Measurements from ENCODE around the gene ITPRID2. TPM values are rescaled to one million over a fixed set of nuclear protein-coding genes. Genes with fewer than 3 reads are reported as not detected.
"Not testable (repeated sequence)": the region's sequence is repeated elsewhere in the genome, so short reads cannot be mapped to it uniquely, and the experiment has no call there.

ITPRID2 gene
- total RNA-seq, 1 experiment from 2014 or later, result 419 TPM

- CTCF ChIA-PET, result no interaction called here
- Histone ChIP-seq H3K4me1 (replicated peaks; ENCODE audit: insufficient read depth) (peaks cover 25% of the 10 kb centered on the region), H3K27ac (no peak overlapping the region), H3K9me2 (ENCODE audit: insufficient read depth) (no peaks in the 10 kb centered on the region), H3K9me3 (ENCODE audit: insufficient read depth, low read depth) (peaks cover 10% of the 10 kb centered on the region), H3F3A (ENCODE audit: insufficient read depth, low read depth) (peaks cover 5% of the 10 kb centered on the region; the same call in 1 of the 2 replicates), H3K36me3 (ENCODE audit: low read depth) (no peaks in the 10 kb centered on the region), H3K27me3 (ENCODE audit: insufficient read depth, low read depth) (no peaks in the 10 kb centered on the region), H3K79me2 (ENCODE audit: low read depth) (no peaks in the 10 kb centered on the region), H4K20me1 (ENCODE audit: insufficient read depth) (no peaks in the 10 kb centered on the region), H3K4me3 (no peak overlapping the region), H2AFZ (no peak overlapping the region), H3K4me2 (no peak overlapping the region)
- intact Hi-C loops (cut with micrococcal nuclease; ENCODE audit: unreplicated experiment), result loop anchor here (1.0 to 10.0 kb wide), 2 partner anchors 145 to 1213 kb away; no protein-coding TSS in a partner anchor
- no peak for DNase-seq
- BruUV-seq (replicated peaks), result no TSS peak
- no peak for TF ChIP-seq EZH2 (IDR thresholded peaks at IDR 0.05; ENCODE audit: low read depth)
- TF ChIP-seq CTCF (conservative IDR thresholded peaks at IDR 0.05), result no peak
- POLR2A ChIA-PET (ENCODE audit: unreplicated experiment), result interaction anchor here (0.7 kb wide), 1 partner anchor 58 kb away, joined by 3 read pairs; no protein-coding TSS in a partner anchor
Measured at GRCh38 chr2:181957668-181958067, 66.1 kb downstream of the ITPRID2 start.

GRCh38 chr2:181958726-181959125 is 67.2 kb downstream of the ITPRID2 start:
- H3K27ac ChIP-seq, result no peak overlapping the region
- no peaks in the 10 kb centered on the region for H3K36me3 ChIP-seq (ENCODE audit: low read depth)
- BruUV-seq (replicated peaks), result no TSS peak
- no peak overlapping the region for H3K4me2 ChIP-seq
- H4K20me1 ChIP-seq (ENCODE audit: insufficient read depth), result no peaks in the 10 kb centered on the region
- intact Hi-C loops (cut with micrococcal nuclease; ENCODE audit: unreplicated experiment), result loop anchor here (10.0 kb wide), 1 partner anchor 1214 kb away; no protein-coding TSS in a partner anchor
- H3K79me2 ChIP-seq (ENCODE audit: low read depth), result no peaks in the 10 kb centered on the region
- ChIA-PET CTCF (no interaction called here), POLR2A (ENCODE audit: unreplicated experiment) (no interaction called here)
- peaks cover 10% of the 10 kb centered on the region for H3K9me3 ChIP-seq (ENCODE audit: insufficient read depth, low read depth)
- H3F3A ChIP-seq (ENCODE audit: insufficient read depth, low read depth), result peaks cover 5% of the 10 kb centered on the region; the same call in 1 of the 2 replicates
- H3K4me1 ChIP-seq (replicated peaks; ENCODE audit: insufficient read depth), result peaks cover 24% of the 10 kb centered on the region
- H3K27me3 ChIP-seq (ENCODE audit: insufficient read depth, low read depth), result no peaks in the 10 kb centered on the region
- no peak overlapping the region for H2AFZ ChIP-seq
- H3K9me2 ChIP-seq (ENCODE audit: insufficient read depth), result no peaks in the 10 kb centered on the region
- no peak for DNase-seq
- no peak for TF ChIP-seq EZH2 (IDR thresholded peaks at IDR 0.05; ENCODE audit: low read depth)
- TF ChIP-seq CTCF (conservative IDR thresholded peaks at IDR 0.05), result no peak
- no peak overlapping the region for H3K4me3 ChIP-seq

GRCh38 chr2:181959508-181959907 is 68.0 kb downstream of the ITPRID2 start:
- peaks cover 22% of the 10 kb centered on the region for H3K4me1 ChIP-seq (replicated peaks; ENCODE audit: insufficient read depth)
- no peak overlapping the region for H3K27ac ChIP-seq
- TF ChIP-seq EZH2 (IDR thresholded peaks at IDR 0.05; ENCODE audit: low read depth), result no peak
- no peaks in the 10 kb centered on the region for H3K27me3 ChIP-seq (ENCODE audit: insufficient read depth, low read depth)
- H3K9me3 ChIP-seq (ENCODE audit: insufficient read depth, low read depth), result peaks cover 7% of the 10 kb centered on the region
- no peak overlapping the region for H3K4me2 ChIP-seq
- H3F3A ChIP-seq (ENCODE audit: insufficient read depth, low read depth), result peaks cover 5% of the 10 kb centered on the region; the same call in 1 of the 2 replicates
- no peaks in the 10 kb centered on the region for H4K20me1 ChIP-seq (ENCODE audit: insufficient read depth)
- H2AFZ ChIP-seq, result no peak overlapping the region
- intact Hi-C loops (cut with micrococcal nuclease; ENCODE audit: unreplicated experiment), result loop anchor here (10.0 kb wide), 1 partner anchor 1215 kb away; no protein-coding TSS in a partner anchor
- no peaks in the 10 kb centered on the region for H3K36me3 ChIP-seq (ENCODE audit: low read depth)
- BruUV-seq (replicated peaks), result no TSS peak
- no peak overlapping the region for H3K4me3 ChIP-seq
- POLR2A ChIA-PET (ENCODE audit: unreplicated experiment), result interaction anchor here (0.6 to 0.7 kb wide), 2 partner anchors 130 to 1952 kb away, joined by 3 to 4 read pairs; partner anchors contain the start of gene CWC22
- H3K79me2 ChIP-seq (ENCODE audit: low read depth), result no peaks in the 10 kb centered on the region
- CTCF ChIA-PET, result interaction anchor here (0.8 kb wide), 1 partner anchor 68 kb away, joined by 3 read pairs; the partner anchor contains the start of gene ITPRID2
- no peak for DNase-seq
- no peaks in the 10 kb centered on the region for H3K9me2 ChIP-seq (ENCODE audit: insufficient read depth)

- H3K4me3 ChIP-seq; H2AFZ ChIP-seq; H3K27ac ChIP-seq; CTCF ChIA-PET; H3K27me3 ChIP-seq (ENCODE audit: insufficient read depth, low read depth); H3K79me2 ChIP-seq (ENCODE audit: low read depth); H4K20me1 ChIP-seq (ENCODE audit: insufficient read depth); BruUV-seq (replicated peaks); intact Hi-C loops (cut with micrococcal nuclease; ENCODE audit: unreplicated experiment); H3K9me2 ChIP-seq (ENCODE audit: insufficient read depth); H3K4me2 ChIP-seq; POLR2A ChIA-PET (ENCODE audit: unreplicated experiment); H3K36me3 ChIP-seq (ENCODE audit: low read depth); DNase-seq; H3F3A ChIP-seq (ENCODE audit: insufficient read depth, low read depth); H3K9me3 ChIP-seq (ENCODE audit: insufficient read depth, low read depth): not testable (repeated sequence)
- H3K4me1 ChIP-seq (replicated peaks; ENCODE audit: insufficient read depth), result 0 out of 2 replicates have a peak, but pooled peaks cover 11% of the 10 kb centered on the region
Measured at GRCh38 chr2:181961167-181961566, 69.6 kb downstream of the ITPRID2 start.

Measured in PC-9 (cell line).